NCI-H748 (cell line): ENCODE data around the gene SLC19A2.

ENCODE experiments used
- DNase-seq: peaks from one replicate; lab custom pipeline; 2025; ENCODE audit not compliant: unreplicated experiment; lab: John Stamatoyannopoulos, UW

The SLC19A2 gene

GRCh38 chr1:169475806-169476387 is 9.8 kb downstream of the SLC19A2 start:
- no peak for DNase-seq

GRCh38 chr1:169474302-169474995 is 11.3 kb downstream of the SLC19A2 start:
- DNase-seq: no peak

GRCh38 chr1:169473347-169473746 is 12.4 kb downstream of the SLC19A2 start:
- DNase-seq: no peak

GRCh38 chr1:169472738-169473137 is 13.0 kb downstream of the SLC19A2 start:
- DNase-seq: no peak

DNA sequence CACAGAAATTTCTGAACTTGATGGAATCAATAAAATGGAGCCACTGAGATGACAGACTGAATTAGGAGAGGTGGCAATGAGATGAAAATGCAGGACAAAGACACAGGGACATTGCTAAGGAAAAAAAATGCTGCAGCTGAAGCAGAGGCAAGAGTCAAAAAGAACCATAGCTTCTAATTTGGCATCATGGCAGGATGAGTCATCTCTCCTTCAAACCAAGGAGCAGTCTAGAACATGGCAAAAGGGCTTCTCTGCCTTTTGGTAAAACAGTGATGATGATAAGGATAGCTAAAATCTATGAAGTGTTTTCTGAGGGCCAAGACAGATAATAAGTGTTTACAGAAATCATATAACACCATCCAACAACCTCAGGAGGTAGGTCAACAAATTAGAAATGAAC is 16.8 kb downstream of the SLC19A2 start:
- no peak for DNase-seq

GRCh38 chr1:169466259-169467230 is 19.2 kb downstream of the SLC19A2 start:
- peak; percentile 18 for DNase-seq

DNA sequence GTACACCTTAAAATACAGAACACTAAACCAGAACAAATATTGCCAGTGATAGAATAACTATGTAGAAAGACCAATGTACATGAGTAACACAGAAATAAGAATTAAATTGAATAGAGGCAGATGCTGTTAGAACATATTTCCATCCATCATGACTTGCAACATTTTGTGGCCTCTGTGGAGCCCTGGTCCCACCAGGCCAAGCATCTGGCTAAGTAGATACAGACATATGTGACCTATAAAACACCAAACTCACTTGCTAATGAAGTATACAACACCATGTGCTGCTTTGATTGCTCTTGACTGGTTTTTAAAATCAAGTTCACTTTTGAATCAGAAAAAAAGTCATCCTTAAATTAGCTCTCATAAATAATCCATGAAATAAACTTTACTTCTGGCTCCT is 20.5 kb downstream of the SLC19A2 start:
- no peak for DNase-seq

DNA sequence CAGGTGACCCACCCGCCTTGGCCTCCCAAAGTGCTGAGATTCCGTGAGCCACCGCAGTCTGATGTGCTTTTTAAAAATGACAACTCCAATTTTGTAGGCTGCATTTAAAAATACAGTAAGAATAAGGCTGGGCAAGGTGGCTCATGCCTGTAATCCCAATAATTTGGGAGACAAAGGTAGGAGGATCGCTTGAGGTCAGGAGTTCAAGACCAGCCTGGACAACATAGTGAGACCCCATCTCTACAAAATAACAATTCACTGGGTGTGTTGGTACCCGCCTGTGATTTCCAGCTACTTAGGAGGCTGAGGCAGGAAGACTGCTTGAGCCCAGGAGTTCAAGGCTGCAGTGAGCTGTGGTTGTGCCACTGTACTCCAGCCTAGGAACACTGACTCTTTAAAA is 23.4 kb downstream of the SLC19A2 start:
- DNase-seq: no peak

GRCh38 chr1:169461390-169462000 is 24.2 kb downstream of the SLC19A2 start:
- DNase-seq: no peak

- no peak for DNase-seq
Observed at GRCh38 chr1:169460191-169460833, 25.4 kb downstream of the SLC19A2 start.

DNA sequence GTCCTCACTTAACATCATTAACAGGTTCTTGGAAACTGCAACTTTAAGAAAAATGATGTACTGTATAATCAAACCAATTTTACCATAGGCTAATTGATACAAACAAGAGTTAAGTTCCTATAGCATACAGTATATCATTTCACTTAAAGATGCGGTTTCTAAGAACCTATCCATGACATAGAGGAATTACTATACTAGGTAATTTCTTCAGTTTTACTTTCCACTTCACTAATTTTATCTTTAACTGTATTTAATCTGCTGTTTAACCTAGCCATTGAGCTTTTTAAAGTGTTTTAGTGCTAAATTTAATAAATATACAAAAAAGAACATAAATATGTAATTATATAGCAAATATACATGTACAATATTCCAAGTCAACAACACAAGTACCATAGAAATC is 28.3 kb downstream of the SLC19A2 start:
- no peak for DNase-seq

DNA sequence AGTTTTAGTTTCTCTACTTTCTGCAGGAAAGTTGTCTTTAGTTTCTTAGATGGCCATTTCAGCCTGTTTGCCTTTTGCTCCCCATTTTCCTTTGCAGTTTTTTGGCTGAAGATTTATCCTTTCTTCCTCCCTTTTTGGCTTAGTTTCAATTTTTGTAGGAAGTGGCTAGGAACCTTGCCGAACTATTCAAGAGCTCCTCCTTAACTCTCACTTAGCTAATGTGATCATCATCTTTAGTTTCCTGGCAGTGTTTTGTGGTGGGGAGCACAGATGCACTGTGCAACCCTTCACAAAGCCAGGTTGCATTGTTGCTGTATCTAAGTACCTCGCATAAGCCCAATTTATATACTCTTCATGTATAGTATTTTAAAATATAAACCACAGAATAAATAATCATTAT is 29.7 kb downstream of the SLC19A2 start:
- no peak for DNase-seq

- DNase-seq: no peak
Observed at GRCh38 chr1:169452921-169453320, 32.8 kb downstream of the SLC19A2 start.

GRCh38 chr1:169451218-169451824 is 34.4 kb downstream of the SLC19A2 start:
- no peak for DNase-seq

DNA sequence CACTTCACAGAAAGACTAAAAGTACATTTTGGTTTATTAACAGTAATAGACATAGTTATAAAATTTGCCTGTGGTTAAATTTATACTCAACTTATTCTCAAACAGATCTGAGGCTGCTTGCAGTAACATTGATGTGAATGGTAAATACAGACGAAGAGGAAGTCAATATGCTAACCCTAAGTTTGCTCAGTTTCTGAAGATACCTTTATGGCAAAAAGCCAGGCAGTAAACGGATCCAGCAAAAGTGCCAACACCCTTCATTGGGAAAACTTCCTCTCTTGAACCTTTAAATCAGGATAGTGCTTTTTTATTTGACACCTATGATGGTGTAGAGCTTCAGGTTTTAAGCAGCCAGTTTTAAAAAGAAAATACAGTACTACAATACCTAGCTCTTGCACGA is 41.8 kb downstream of the SLC19A2 start:
- no peak for DNase-seq

GRCh38 chr1:169427081-169427641 is 58.6 kb downstream of the SLC19A2 start, which contains the start of gene CCDC181:
Gene CCDC181 (minus strand): TSS chr1:169427474. CDS start chr1:169424927, 2,547 bp downstream.
- DNase-seq: peak; percentile 90

DNA sequence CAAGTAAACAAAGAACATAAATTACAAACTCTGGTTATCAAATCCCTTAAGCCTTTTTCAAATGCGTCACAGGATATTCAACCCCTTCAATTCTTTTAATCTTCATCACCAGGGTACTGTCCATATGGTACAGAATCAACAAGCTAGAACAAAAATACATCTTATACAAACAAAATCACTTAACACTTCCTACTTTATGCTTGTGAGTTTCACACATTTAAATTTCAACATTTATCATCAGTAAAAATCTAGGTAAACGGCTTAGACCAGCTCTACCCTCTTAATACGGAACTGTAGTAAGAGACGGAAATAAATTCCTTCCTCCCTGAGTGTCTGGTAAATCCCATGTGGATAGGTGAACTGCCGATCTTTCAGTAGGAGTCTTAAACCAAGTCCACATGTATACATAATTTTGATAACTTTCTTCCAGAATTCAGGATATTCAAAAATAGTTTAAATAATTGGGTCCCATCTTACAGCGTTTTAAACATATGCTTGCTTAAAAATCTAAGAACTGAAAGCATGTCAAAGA is 59.5 kb downstream of the SLC19A2 start:
- peak; percentile 14 for DNase-seq

DNA sequence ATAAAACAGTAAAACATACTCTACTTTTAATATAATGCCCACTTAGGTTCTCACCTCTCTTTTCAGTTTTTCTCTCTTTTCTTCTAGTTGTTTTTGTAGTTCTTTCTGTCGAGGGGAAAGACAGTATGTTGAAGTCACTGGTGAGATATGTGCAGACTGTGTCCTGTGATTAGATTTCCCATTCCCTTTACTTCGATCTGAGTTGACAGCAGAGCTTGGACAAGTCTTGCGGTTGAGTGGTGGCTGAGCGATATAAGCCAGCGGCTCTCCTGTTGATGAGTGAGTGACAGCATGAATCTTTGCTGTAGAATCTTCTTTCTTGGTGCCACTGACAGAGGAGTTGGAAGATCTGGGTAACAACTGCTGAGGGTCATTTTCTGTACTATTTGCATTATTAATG is 64.4 kb downstream of the SLC19A2 start:
- no peak for DNase-seq

DNA sequence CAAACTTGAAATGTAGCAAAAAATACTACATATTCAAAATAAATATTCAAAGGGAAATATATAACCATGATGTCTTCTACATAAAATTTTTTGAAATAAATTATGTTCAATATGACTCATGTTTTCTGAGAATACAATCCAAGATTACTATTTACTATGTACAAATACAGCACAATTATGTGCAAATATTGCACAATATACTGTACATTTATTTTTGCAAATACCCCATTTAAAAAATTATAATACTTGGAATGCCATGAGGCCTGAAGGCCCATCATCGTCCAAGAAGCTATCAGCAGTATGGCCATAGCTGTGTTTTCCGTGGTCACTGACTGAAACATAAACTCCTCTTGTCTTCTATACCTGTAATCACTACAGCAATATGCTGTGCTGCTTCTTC is 70.8 kb downstream of the SLC19A2 start:
- DNase-seq: no peak
